GM10248 (cell line): ENCODE data around the gene CAPN1.
"Not testable (repeated sequence)": the region's sequence is repeated elsewhere in the genome, so short reads cannot be mapped to it uniquely, and the experiment has no call there.

Experiments
- CTCF ChIA-PET: fragments of 300-600 bp; sonication (Branson Sonifier 250); formaldehyde crosslinking; extraction: SDS; loops from one replicate; lab custom pipeline; 2021; ENCODE audit warnings: antibody characterized with exemption; lab: Yijun Ruan, JAX
- POLR2A ChIA-PET: fragments of 350-650 bp; sonication (Branson Sonifier 250); formaldehyde crosslinking; extraction: SDS; loops from one replicate; lab custom pipeline; 2020; ENCODE audit warnings: antibody characterized with exemption; lab: Yijun Ruan, JAX
- DNase-seq: peaks from one replicate; pipeline ENCODE4 v3.0.0; 2012; ENCODE audit errors: extremely low spot score
- TF ChIP-seq, protein P1 (sequence below): IDR thresholded peaks from 2 replicates; pipeline ENCODE4 v1.5.1; 2012; ENCODE audit warnings: mild to moderate bottlenecking, low read depth; ENCODE audit errors: extremely low read depth, missing control alignments, control extremely low read depth

CAPN1 gene

DNA sequence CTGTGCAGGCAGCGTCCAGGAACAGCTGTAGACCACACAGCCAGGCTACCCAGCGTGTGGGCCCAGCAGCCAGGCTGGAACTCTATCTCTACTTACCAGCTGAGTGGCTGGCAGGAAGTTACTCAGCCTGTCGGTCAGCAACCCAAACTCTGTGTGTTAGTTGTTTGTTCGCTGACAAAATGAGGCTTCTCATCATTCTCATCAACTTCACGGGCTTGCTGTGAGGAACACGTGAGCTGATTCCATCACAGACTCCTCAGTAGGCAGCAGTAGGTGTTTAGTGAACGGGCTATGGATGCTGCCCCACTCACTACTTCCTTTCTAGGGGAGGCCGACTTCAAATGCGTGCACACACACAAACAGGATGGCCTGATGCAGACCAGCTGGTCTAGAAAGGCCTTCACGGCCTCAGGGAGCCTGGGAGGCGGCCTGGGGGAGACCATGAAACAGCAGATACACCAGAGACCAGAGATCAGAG lies 12.5 kb upstream of the CAPN1 start:
- TF ChIP-seq, protein P1, sequence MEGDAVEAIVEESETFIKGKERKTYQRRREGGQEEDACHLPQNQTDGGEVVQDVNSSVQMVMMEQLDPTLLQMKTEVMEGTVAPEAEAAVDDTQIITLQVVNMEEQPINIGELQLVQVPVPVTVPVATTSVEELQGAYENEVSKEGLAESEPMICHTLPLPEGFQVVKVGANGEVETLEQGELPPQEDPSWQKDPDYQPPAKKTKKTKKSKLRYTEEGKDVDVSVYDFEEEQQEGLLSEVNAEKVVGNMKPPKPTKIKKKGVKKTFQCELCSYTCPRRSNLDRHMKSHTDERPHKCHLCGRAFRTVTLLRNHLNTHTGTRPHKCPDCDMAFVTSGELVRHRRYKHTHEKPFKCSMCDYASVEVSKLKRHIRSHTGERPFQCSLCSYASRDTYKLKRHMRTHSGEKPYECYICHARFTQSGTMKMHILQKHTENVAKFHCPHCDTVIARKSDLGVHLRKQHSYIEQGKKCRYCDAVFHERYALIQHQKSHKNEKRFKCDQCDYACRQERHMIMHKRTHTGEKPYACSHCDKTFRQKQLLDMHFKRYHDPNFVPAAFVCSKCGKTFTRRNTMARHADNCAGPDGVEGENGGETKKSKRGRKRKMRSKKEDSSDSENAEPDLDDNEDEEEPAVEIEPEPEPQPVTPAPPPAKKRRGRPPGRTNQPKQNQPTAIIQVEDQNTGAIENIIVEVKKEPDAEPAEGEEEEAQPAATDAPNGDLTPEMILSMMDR, result no peak
- POLR2A ChIA-PET, result interaction anchor here (0.7 kb wide), 2 partner anchors 12 to 47 kb away, joined by 4 to 6 read pairs; partner anchors contain the start of genes CAPN1 and MRPL49
- CTCF ChIA-PET, result interaction anchor here (0.9 to 2.0 kb wide), 5 partner anchors 11 to 160 kb away, joined by 3 to 6 read pairs (median 3); no protein-coding TSS in a partner anchor
- peak; percentile 36 for DNase-seq

DNA sequence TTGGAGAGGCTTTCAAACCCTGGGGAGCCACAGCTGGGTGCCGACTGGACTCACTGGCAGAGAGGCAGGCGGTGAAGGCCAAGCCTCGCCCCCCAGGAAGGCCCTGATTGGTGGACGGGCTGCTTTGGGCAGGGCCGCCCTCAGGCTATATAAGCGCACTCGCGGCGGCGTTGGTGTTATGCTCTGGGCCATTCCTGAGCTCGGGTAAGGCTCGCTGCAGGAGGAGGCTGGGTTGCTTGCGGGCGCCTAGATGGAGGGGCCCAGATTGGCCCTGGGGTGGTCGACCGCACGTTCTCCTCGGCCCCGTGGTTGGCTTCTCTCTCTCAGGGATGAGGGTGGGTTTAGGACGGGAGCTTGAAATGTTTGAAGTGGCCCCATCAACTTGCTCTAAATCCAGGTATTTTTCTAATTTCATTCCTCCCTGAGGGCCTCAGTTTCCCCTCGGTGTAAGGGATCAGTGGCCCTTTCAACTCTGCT lies 11.6 kb upstream of the CAPN1 start, which contains the start of gene SPDYC:
Gene SPDYC (plus strand): TSS at position 176 of the 477 bp plus-strand sequence. CDS start 1,125 bp downstream, outside the sequence.
- TF ChIP-seq, protein P1, result no peak
- no peak for DNase-seq
- POLR2A ChIA-PET, result interaction anchor here (0.7 to 1.1 kb wide), 2 partner anchors 48 to 239 kb away, joined by 3 to 4 read pairs; partner anchors contain the start of gene MRPL49
- CTCF ChIA-PET, result interaction anchor here (1.3 to 2.0 kb wide), 3 partner anchors 55 to 84 kb away, joined by 3 to 4 read pairs (median 3); no protein-coding TSS in a partner anchor

- DNase-seq, result no peak
- TF ChIP-seq, protein P1, result no peak
- CTCF ChIA-PET, result no interaction called here
- POLR2A ChIA-PET, result no interaction called here
Measured at GRCh38 chr11:65172600-65172999, 9.1 kb upstream of the CAPN1 start.

DNA sequence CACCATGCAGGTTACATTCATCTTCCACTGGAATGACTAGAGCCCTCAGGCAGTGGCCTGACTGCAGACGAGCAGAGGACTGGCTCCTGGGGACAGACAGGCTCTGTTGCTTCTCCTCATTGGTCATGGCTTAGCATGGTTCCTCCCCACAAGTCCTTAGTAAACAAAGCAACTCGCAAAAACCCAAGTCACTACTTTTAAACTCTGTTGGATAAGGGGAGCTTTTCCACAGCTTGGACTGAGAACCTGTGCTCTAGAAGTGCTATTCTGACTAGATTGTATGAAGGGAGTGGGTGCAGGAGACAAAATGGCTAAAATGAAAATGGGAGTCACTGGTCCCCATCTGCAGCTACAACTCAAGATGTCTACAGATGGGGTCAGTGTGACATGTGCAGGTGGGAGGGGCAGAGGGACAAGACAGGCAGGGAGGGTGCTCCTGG lies 7.1 kb upstream of the CAPN1 start:
- ChIA-PET CTCF (interaction anchor here (0.9 to 1.9 kb wide), 4 partner anchors 22 to 51 kb away, joined by 3 to 6 read pairs (median 3); no protein-coding TSS in a partner anchor), POLR2A (interaction anchor here (1.5 kb wide), 1 partner anchor 40 kb away, joined by 6 read pairs; no protein-coding TSS in a partner anchor)
- DNase-seq, result not testable (repeated sequence)

- TF ChIP-seq, protein P1, result peak; percentile 80
- ChIA-PET POLR2A (interaction anchor here (0.5 to 0.6 kb wide), 2 partner anchors 12 to 714 kb away, joined by 6 read pairs; no protein-coding TSS in a partner anchor), CTCF (interaction anchor here (0.7 to 4.8 kb wide), 21 partner anchors 10 to 492 kb away, joined by 3 to 48 read pairs (median 4); partner anchors contain the start of genes ARL2, CDC42EP2, FAU and MRPL49)
- peak; percentile 78 for DNase-seq
Measured at GRCh38 chr11:65180877-65181568, 705 bp upstream of the CAPN1 start.

GRCh38 chr11:65182258-65183170 lies 786 bp downstream of the CAPN1 start:
- ChIA-PET CTCF (interaction anchor here (0.8 to 4.8 kb wide), 14 partner anchors 8 to 173 kb away, joined by 3 to 48 read pairs (median 4); partner anchors contain the start of genes ARL2, CDC42EP2, TM7SF2 and ZNHIT2), POLR2A (interaction anchor here (0.6 to 1.2 kb wide), 2 partner anchors 61 to 202 kb away, joined by 3 to 4 read pairs; partner anchors contain the start of genes FAU and MRPL49)
- DNase-seq, result peak; percentile 42
- TF ChIP-seq, protein P1, result no peak
